ENCODE data around the gene MTO1. TPM values are rescaled to one million over a fixed set of nuclear protein-coding genes. Genes with fewer than 3 reads are reported as not detected.

The MTO1 gene
- total RNA-seq, 1 experiment from 2014 or later: 32.4 TPM

DNA sequence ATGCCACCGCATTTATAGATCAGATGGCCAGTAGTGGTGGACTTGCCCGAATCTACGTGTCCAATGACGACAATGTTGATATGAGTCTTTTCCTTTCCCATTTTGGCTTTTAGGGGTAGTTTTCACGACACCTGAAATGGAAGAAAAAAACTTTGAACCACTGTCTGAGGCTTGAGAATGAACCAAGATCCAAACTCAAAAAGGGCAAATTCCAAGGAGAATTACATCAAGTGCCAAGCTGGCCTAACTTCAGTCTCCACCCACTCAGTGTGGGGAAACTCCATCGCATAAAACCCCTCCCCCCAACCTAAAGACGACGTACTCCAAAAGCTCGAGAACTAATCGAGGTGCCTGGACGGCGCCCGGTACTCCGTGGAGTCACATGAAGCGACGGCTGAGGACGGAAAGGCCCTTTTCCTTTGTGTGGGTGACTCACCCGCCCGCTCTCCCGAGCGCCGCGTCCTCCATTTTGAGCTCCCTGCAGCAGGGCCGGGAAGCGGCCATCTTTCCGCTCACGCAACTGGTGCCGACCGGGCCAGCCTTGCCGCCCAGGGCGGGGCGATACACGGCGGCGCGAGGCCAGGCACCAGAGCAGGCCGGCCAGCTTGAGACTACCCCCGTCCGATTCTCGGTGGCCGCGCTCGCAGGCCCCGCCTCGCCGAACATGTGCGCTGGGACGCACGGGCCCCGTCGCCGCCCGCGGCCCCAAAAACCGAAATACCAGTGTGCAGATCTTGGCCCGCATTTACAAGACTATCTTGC, 58.6 kb downstream of the MTO1 start:
- H3K4me3 Mint-ChIP-seq: peak overlapping the region; percentile 98
- DNase-seq (ENCODE audit: low spot score) (peak; percentile 38), ATAC-seq (no peak)
- POLR2A ChIA-PET: interaction anchor here (0.6 to 3.5 kb wide), 14 partner anchors 28 to 134 kb away, joined by 3 to 33 read pairs (median 7); partner anchors contain the start of genes MTO1 and SLC17A5
- H3K36me3 Mint-ChIP-seq: peaks cover 59% of the 10 kb centered on the region
- peaks cover 12% of the 10 kb centered on the region for H3K27me3 Mint-ChIP-seq (ENCODE audit: low read depth)
- CTCF ChIA-PET: interaction anchor here (2.9 kb wide), 1 partner anchor 133 kb away, joined by 24 read pairs; the partner anchor contains the start of gene SLC17A5
- peaks cover 61% of the 10 kb centered on the region for H3K4me1 Mint-ChIP-seq
- peak overlapping the region; percentile 100 for H3K27ac Mint-ChIP-seq
- H3K9me3 Mint-ChIP-seq: no peaks in the 10 kb centered on the region
- TF ChIP-seq TEAD1 (CRISPR knock-in tag; IDR thresholded peaks at IDR 0.05) (no peak), TEAD4 (CRISPR knock-in tag; IDR thresholded peaks at IDR 0.05) (no peak), SOX15 (CRISPR knock-in tag; IDR thresholded peaks at IDR 0.05) (no peak), HMGA2 (CRISPR knock-in tag; IDR thresholded peaks at IDR 0.05) (no peak), ESRRA (CRISPR knock-in tag; IDR thresholded peaks at IDR 0.05; ENCODE audit: borderline replicate concordance) (no peak), ZNF317 (CRISPR knock-in tag; IDR thresholded peaks at IDR 0.05; ENCODE audit: borderline replicate concordance, low read depth) (peak; percentile 22; the same call in 1 of the 2 replicates), CBFB (CRISPR knock-in tag; IDR thresholded peaks at IDR 0.05; ENCODE audit: low read depth) (no peak), TP53 (CRISPR knock-in tag; IDR thresholded peaks at IDR 0.05) (no peak), PRRX2 (CRISPR knock-in tag; IDR thresholded peaks at IDR 0.05) (peak; percentile 86), NR3C1 (CRISPR knock-in tag; conservative IDR thresholded peaks at IDR 0.05; ENCODE audit: low read depth) (no peak), KAT7 (CRISPR knock-in tag; IDR thresholded peaks at IDR 0.05; ENCODE audit: borderline replicate concordance) (peak; percentile 98), ELF4 (CRISPR knock-in tag; IDR thresholded peaks at IDR 0.05; ENCODE audit: low read depth) (0 out of 2 replicates have a peak, but pooled peaks have one; percentile 76), ZNF416 (CRISPR knock-in tag; IDR thresholded peaks at IDR 0.05) (peak; percentile 97), RORB (CRISPR knock-in tag; IDR thresholded peaks at IDR 0.05) (0 out of 2 replicates have a peak, but pooled peaks have one; percentile 20), EMX1 (CRISPR knock-in tag; IDR thresholded peaks at IDR 0.05) (peak; percentile 97)
- TF ChIP-seq, protein P1, sequence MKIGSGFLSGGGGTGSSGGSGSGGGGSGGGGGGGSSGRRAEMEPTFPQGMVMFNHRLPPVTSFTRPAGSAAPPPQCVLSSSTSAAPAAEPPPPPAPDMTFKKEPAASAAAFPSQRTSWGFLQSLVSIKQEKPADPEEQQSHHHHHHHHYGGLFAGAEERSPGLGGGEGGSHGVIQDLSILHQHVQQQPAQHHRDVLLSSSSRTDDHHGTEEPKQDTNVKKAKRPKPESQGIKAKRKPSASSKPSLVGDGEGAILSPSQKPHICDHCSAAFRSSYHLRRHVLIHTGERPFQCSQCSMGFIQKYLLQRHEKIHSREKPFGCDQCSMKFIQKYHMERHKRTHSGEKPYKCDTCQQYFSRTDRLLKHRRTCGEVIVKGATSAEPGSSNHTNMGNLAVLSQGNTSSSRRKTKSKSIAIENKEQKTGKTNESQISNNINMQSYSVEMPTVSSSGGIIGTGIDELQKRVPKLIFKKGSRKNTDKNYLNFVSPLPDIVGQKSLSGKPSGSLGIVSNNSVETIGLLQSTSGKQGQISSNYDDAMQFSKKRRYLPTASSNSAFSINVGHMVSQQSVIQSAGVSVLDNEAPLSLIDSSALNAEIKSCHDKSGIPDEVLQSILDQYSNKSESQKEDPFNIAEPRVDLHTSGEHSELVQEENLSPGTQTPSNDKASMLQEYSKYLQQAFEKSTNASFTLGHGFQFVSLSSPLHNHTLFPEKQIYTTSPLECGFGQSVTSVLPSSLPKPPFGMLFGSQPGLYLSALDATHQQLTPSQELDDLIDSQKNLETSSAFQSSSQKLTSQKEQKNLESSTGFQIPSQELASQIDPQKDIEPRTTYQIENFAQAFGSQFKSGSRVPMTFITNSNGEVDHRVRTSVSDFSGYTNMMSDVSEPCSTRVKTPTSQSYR (CRISPR knock-in tag; IDR thresholded peaks at IDR 0.05): no peak; the same call in 1 of the 2 replicates
- TF ChIP-seq, protein P2, sequence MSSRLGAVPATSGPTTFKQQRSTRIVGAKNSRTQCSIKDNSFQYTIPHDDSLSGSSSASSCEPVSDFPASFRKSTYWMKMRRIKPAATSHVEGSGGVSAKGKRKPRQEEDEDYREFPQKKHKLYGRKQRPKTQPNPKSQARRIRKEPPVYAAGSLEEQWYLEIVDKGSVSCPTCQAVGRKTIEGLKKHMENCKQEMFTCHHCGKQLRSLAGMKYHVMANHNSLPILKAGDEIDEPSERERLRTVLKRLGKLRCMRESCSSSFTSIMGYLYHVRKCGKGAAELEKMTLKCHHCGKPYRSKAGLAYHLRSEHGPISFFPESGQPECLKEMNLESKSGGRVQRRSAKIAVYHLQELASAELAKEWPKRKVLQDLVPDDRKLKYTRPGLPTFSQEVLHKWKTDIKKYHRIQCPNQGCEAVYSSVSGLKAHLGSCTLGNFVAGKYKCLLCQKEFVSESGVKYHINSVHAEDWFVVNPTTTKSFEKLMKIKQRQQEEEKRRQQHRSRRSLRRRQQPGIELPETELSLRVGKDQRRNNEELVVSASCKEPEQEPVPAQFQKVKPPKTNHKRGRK (CRISPR knock-in tag; IDR thresholded peaks at IDR 0.05; ENCODE audit: borderline replicate concordance): no peak
- TF ChIP-seq, protein P3, sequence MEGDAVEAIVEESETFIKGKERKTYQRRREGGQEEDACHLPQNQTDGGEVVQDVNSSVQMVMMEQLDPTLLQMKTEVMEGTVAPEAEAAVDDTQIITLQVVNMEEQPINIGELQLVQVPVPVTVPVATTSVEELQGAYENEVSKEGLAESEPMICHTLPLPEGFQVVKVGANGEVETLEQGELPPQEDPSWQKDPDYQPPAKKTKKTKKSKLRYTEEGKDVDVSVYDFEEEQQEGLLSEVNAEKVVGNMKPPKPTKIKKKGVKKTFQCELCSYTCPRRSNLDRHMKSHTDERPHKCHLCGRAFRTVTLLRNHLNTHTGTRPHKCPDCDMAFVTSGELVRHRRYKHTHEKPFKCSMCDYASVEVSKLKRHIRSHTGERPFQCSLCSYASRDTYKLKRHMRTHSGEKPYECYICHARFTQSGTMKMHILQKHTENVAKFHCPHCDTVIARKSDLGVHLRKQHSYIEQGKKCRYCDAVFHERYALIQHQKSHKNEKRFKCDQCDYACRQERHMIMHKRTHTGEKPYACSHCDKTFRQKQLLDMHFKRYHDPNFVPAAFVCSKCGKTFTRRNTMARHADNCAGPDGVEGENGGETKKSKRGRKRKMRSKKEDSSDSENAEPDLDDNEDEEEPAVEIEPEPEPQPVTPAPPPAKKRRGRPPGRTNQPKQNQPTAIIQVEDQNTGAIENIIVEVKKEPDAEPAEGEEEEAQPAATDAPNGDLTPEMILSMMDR (IDR thresholded peaks at IDR 0.05): no peak
- TF ChIP-seq, protein P4, sequence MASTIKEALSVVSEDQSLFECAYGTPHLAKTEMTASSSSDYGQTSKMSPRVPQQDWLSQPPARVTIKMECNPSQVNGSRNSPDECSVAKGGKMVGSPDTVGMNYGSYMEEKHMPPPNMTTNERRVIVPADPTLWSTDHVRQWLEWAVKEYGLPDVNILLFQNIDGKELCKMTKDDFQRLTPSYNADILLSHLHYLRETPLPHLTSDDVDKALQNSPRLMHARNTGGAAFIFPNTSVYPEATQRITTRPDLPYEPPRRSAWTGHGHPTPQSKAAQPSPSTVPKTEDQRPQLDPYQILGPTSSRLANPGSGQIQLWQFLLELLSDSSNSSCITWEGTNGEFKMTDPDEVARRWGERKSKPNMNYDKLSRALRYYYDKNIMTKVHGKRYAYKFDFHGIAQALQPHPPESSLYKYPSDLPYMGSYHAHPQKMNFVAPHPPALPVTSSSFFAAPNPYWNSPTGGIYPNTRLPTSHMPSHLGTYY (CRISPR knock-in tag; IDR thresholded peaks at IDR 0.05): peak; percentile 95
- TF ChIP-seq, protein P5, sequence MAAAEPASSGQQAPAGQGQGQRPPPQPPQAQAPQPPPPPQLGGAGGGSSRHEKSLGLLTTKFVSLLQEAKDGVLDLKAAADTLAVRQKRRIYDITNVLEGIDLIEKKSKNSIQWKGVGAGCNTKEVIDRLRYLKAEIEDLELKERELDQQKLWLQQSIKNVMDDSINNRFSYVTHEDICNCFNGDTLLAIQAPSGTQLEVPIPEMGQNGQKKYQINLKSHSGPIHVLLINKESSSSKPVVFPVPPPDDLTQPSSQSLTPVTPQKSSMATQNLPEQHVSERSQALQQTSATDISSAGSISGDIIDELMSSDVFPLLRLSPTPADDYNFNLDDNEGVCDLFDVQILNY (CRISPR knock-in tag; IDR thresholded peaks at IDR 0.05): 0 out of 2 replicates have a peak, but pooled peaks have one; percentile 53
- TF ChIP-seq, protein P6, sequence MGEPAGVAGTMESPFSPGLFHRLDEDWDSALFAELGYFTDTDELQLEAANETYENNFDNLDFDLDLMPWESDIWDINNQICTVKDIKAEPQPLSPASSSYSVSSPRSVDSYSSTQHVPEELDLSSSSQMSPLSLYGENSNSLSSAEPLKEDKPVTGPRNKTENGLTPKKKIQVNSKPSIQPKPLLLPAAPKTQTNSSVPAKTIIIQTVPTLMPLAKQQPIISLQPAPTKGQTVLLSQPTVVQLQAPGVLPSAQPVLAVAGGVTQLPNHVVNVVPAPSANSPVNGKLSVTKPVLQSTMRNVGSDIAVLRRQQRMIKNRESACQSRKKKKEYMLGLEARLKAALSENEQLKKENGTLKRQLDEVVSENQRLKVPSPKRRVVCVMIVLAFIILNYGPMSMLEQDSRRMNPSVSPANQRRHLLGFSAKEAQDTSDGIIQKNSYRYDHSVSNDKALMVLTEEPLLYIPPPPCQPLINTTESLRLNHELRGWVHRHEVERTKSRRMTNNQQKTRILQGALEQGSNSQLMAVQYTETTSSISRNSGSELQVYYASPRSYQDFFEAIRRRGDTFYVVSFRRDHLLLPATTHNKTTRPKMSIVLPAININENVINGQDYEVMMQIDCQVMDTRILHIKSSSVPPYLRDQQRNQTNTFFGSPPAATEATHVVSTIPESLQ (CRISPR knock-in tag; IDR thresholded peaks at IDR 0.05): no peak
- TF ChIP-seq, protein P7, sequence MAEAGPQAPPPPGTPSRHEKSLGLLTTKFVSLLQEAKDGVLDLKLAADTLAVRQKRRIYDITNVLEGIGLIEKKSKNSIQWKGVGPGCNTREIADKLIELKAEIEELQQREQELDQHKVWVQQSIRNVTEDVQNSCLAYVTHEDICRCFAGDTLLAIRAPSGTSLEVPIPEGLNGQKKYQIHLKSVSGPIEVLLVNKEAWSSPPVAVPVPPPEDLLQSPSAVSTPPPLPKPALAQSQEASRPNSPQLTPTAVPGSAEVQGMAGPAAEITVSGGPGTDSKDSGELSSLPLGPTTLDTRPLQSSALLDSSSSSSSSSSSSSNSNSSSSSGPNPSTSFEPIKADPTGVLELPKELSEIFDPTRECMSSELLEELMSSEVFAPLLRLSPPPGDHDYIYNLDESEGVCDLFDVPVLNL (CRISPR knock-in tag; IDR thresholded peaks at IDR 0.05; ENCODE audit: borderline replicate concordance, low read depth): peak; percentile 58; the same call in 1 of the 2 replicates
- TF ChIP-seq, protein P8, sequence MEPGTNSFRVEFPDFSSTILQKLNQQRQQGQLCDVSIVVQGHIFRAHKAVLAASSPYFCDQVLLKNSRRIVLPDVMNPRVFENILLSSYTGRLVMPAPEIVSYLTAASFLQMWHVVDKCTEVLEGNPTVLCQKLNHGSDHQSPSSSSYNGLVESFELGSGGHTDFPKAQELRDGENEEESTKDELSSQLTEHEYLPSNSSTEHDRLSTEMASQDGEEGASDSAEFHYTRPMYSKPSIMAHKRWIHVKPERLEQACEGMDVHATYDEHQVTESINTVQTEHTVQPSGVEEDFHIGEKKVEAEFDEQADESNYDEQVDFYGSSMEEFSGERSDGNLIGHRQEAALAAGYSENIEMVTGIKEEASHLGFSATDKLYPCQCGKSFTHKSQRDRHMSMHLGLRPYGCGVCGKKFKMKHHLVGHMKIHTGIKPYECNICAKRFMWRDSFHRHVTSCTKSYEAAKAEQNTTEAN (CRISPR knock-in tag; IDR thresholded peaks at IDR 0.05): no peak

Data from WTC11 (cell line).